HepG2 (cell line): Measurements from ENCODE around the gene LRRC15.

ENCODE experiments used
- HDAC2 ChIP-seq: sonication (generic); formaldehyde crosslinking; IDR thresholded peaks from 2 replicates; pipeline ENCODE4 v1.4.0; 2020; ENCODE audit warnings: missing genetic modification reagents
- SETDB1 ChIP-seq: sonication (generic); formaldehyde crosslinking; IDR thresholded peaks from 2 replicates; pipeline ENCODE4 v1.5.1; 2020; ENCODE audit warnings: missing genetic modification reagents, mild to moderate bottlenecking, borderline replicate concordance
- TF ChIP-seq, protein P1 (sequence below): sonication (generic); formaldehyde crosslinking; IDR thresholded peaks from 2 replicates; pipeline ENCODE4 v1.4.0; 2020; ENCODE audit warnings: missing genetic modification reagents, borderline replicate concordance

DNA sequence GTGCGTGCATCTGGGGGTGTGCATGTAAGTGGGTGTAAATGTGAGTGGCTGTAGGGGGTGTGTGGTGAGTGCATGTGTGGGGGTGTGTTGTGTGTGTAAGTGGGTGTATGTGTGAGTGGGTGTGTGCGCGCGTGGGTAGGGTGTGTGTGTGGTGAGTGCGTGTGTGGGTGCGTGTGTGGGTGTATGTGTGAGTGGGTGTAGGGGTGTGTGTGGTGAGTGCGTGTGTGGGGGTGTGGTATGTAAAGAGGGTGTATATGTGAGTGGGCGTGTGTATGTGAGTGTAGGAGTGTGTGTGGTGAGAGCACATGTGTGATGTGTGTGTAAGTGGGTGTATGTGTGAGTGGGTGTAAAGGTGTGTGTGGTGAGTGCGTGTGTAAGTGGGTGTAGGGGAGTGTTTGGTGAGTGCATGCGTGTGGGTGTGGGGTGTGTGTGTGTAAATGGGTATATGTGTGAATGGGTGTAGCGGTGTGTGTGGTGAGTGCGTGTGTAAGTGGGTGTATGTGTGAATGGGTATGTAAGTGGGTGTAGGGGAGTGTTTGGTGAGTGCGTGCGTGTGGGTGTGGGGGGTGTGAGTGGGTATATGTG is 17.5 kb downstream of the LRRC15 start:
- TF ChIP-seq HDAC2 (CRISPR knock-in tag) (no peak), SETDB1 (CRISPR knock-in tag) (no peak)
- TF ChIP-seq, protein P1, sequence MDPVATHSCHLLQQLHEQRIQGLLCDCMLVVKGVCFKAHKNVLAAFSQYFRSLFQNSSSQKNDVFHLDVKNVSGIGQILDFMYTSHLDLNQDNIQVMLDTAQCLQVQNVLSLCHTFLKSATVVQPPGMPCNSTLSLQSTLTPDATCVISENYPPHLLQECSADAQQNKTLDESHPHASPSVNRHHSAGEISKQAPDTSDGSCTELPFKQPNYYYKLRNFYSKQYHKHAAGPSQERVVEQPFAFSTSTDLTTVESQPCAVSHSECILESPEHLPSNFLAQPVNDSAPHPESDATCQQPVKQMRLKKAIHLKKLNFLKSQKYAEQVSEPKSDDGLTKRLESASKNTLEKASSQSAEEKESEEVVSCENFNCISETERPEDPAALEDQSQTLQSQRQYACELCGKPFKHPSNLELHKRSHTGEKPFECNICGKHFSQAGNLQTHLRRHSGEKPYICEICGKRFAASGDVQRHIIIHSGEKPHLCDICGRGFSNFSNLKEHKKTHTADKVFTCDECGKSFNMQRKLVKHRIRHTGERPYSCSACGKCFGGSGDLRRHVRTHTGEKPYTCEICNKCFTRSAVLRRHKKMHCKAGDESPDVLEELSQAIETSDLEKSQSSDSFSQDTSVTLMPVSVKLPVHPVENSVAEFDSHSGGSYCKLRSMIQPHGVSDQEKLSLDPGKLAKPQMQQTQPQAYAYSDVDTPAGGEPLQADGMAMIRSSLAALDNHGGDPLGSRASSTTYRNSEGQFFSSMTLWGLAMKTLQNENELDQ (CRISPR knock-in tag): no peak
